Esophagus muscularis mucosa (tissue), 4 donors: Measurements from ENCODE around the gene ZBTB44. TPM values are rescaled to one million over a fixed set of nuclear protein-coding genes. Genes with fewer than 3 reads are reported as not detected.

Experiments used
- DNase-seq: peaks from one replicate; pipeline ENCODE4 v3.0.0-alpha.2; 2017; ENCODE audit errors: extremely low spot score
- H3K27ac ChIP-seq, 4 donors: fragments of 200-600 bp; sonication (generic); replicated peaks in 1 of 4; 1 replicate in 3 of 4; 2 replicates in 1 of 4; pipeline ENCODE4 v1.5.1; 2016 to 2019; ENCODE audit warnings: mild to moderate bottlenecking in 1 of 4
- H3K27me3 ChIP-seq, 4 donors: fragments of 200-600 bp; sonication (generic); one replicate each; pipeline versions ENCODE4 v1.5.1 to v1.6.0; 2016 to 2019
- H3K36me3 ChIP-seq, 4 donors: fragments of 200-600 bp; sonication (generic); one replicate each; pipeline ENCODE4 v1.5.1; 2016 to 2019
- H3K4me1 ChIP-seq, 4 donors: fragments of 200-600 bp; sonication (generic); one replicate each; pipeline ENCODE4 v1.5.1; 2016 to 2019
- H3K4me3 ChIP-seq, 4 donors: fragments of 200-600 bp; sonication (generic); 1 replicate in 2 of 4; 2 replicates in 2 of 4; pipeline ENCODE4 v1.5.1; 2016 to 2019; ENCODE audit warnings: mild to moderate bottlenecking in 4 of 4, moderate library complexity in 1 of 4
- H3K9me3 ChIP-seq, 4 donors: fragments of 200-600 bp; sonication (generic); 1 replicate in 3 of 4; 2 replicates in 1 of 4; pipeline ENCODE4 v1.5.1; 2016 to 2019
- CTCF ChIP-seq, 3 experiments: fragments of 200-600 bp in 2 of 3; fragments of 450-650 bp in 1 of 3; sonication (generic) in 2 of 3; IDR thresholded peaks; one replicate each; pipeline ENCODE4 v1.5.1; 2017 to 2019; ENCODE audit warnings: antibody characterized with exemption in 3 of 3, mild to moderate bottlenecking in 2 of 3, moderate library complexity in 1 of 3
- EP300 ChIP-seq: sonication (generic); formaldehyde crosslinking; IDR thresholded peaks from one replicate; pipeline ENCODE4 v1.6.1; 2017; ENCODE audit warnings: antibody characterized with exemption
- POLR2A ChIP-seq: fragments of 450-650 bp; IDR thresholded peaks from one replicate; pipeline ENCODE4 v1.6.1; 2017; ENCODE audit warnings: antibody characterized with exemption, moderate library complexity, mild to moderate bottlenecking, low read depth
- POLR2AphosphoS5 ChIP-seq, 2 donors: sonication (generic); formaldehyde crosslinking; IDR thresholded peaks; one replicate each; pipeline ENCODE4 v1.6.1; 2017; ENCODE audit warnings: antibody characterized with exemption in 2 of 2
- WGBS: methylation state at CpG from one replicate; pipeline ENCODE4 v1.1.5; 2018; 5-methylcytosine and 5-hydroxymethylcytosine counted together
- intact Hi-C: fragments of 100-400 bp; cut with DNase I; formaldehyde crosslinking; loops from one replicate; pipeline ENCODE4 v1.15.1; 2023
- total RNA-seq, 4 donors: library from RNA; depleted of rRNA; stranded (reverse); fragments of >200 nt; gene quantifications; one replicate each; pipeline versions ENCODE4 v1.1.0 to v1.2.1, GENCODE V29; 2016

Gene ZBTB44
- total RNA-seq, 4 donors from 2014 or later = 50.4 to 86.4 (median 65.3) TPM

GRCh38 chr11:130313383-130314183, 1.1 kb downstream of the ZBTB44 start:
- Histone ChIP-seq H3K27me3 (no peaks in the 10 kb centered on the region), H3K4me1 (peaks cover 35 to 50% (median 46%) of the 10 kb centered on the region in 4 donors), H3K9me3 (no peaks in the 10 kb centered on the region), H3K36me3 (no peaks in the 10 kb centered on the region), H3K27ac (peak overlapping the region; percentile 94 to 96 (median 96)), H3K4me3 (peak overlapping the region; percentile 74 to 98 (median 89))
- TF ChIP-seq POLR2AphosphoS5 (IDR thresholded peaks at IDR 0.05) = no peak
- no peak for TF ChIP-seq CTCF (IDR thresholded peaks at IDR 0.05)
- no peak for TF ChIP-seq EP300
- TF ChIP-seq POLR2A = no peak
- 3% methylated on average over 17 of the region's 21 CpGs for WGBS
- DNase-seq = no peak
- intact Hi-C loops = loop anchor here (10.0 kb wide), 2 partner anchors 111 to 581 kb away; partner anchors contain the start of gene ADAMTS8

- intact Hi-C loops = loop anchor here (10.0 kb wide), 2 partner anchors 113 to 583 kb away; partner anchors contain the start of gene ADAMTS8
- DNase-seq = no peak
- peaks cover 37 to 53% (median 48%) of the 10 kb centered on the region in 4 donors for H3K4me1 ChIP-seq
- no peaks in the 10 kb centered on the region for H3K9me3 ChIP-seq
- no peaks in the 10 kb centered on the region for H3K36me3 ChIP-seq
- H3K27ac ChIP-seq = peak overlapping the region in 1 of 4 donors; percentile 7
- no peaks in the 10 kb centered on the region for H3K27me3 ChIP-seq
- TF ChIP-seq POLR2AphosphoS5 (IDR thresholded peaks at IDR 0.05) = no peak
- no peak for TF ChIP-seq CTCF (IDR thresholded peaks at IDR 0.05)
- TF ChIP-seq POLR2A = no peak
- TF ChIP-seq EP300 = no peak
- no peak overlapping the region for H3K4me3 ChIP-seq
These were observed 2.7 kb downstream of the ZBTB44 start for GRCh38 chr11:130312046-130312445.

DNA sequence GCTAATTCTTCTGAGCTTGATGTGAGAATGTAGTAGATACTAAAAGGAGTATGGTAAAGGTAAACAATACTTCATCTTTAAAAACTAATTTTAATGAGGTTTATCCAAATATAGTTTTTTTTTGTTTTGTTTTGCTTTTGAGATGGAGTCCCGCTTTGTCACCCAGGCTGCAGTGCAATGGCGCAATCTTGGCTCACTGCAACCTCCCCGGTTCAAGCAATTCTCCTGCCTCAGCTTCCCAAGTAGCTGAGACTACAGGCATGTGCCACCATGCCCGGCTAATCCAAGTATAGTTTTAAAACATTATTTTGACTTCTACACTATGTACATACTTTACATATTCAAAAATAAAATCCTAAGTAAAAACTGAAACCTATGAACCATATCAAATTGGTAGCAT, 4.1 kb downstream of the ZBTB44 start:
- intact Hi-C loops = loop anchor here (10.0 kb wide), 2 partner anchors 114 to 584 kb away; partner anchors contain the start of gene ADAMTS8
- WGBS = 89% methylated on average over 4 of the region's 4 CpGs
- Histone ChIP-seq H3K36me3 (no peaks in the 10 kb centered on the region), H3K27ac (no peak overlapping the region), H3K27me3 (no peaks in the 10 kb centered on the region), H3K9me3 (no peaks in the 10 kb centered on the region), H3K4me1 (peaks cover 37 to 53% (median 48%) of the 10 kb centered on the region in 4 donors), H3K4me3 (no peak overlapping the region)
- no peak for DNase-seq
- TF ChIP-seq POLR2A (no peak), EP300 (no peak), POLR2AphosphoS5 (IDR thresholded peaks at IDR 0.05) (no peak), CTCF (IDR thresholded peaks at IDR 0.05) (no peak)

DNA sequence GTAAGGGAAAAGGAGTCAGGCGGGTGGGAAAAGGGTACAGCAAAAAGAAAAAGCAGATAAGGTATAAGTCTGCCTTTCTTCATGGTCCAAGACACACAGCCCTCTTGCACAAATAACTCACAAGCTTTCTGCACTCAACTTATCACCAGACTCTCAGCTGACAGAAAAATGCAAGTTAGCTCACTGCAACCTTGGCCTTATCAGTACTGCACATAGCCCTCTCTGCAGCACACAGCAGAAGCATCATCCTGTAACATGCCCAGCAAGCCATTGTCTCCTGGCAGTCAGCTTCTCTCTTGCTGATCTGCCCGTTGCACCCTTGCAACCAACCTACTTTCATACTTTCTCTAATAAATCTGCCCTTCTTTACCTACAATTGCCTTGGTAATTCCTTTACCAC, 5.8 kb downstream of the ZBTB44 start:
- intact Hi-C loops = no loop called here
- no peaks in the 10 kb centered on the region for H3K36me3 ChIP-seq
- no peaks in the 10 kb centered on the region for H3K27me3 ChIP-seq
- H3K4me3 ChIP-seq = no peak overlapping the region
- H3K4me1 ChIP-seq = peaks cover 30 to 53% (median 44%) of the 10 kb centered on the region in 4 donors
- no peak overlapping the region for H3K27ac ChIP-seq
- 88% methylated on average over 2 of the region's 2 CpGs for WGBS
- TF ChIP-seq POLR2A (no peak), CTCF (IDR thresholded peaks at IDR 0.05) (no peak), EP300 (no peak), POLR2AphosphoS5 (IDR thresholded peaks at IDR 0.05) (no peak)
- no peak for DNase-seq
- H3K9me3 ChIP-seq = no peaks in the 10 kb centered on the region
